CD14-positive monocyte (primary cell): Measurements from ENCODE around the gene BRD3OS. TPM values are rescaled to one million over a fixed set of nuclear protein-coding genes. Genes with fewer than 3 reads are reported as not detected.
A peak's percentile ranks its signal among the peaks of the same experiment; 100 is the strongest.

ENCODE experiments used
- DNase-seq, 3 donors: peaks; one replicate each; pipeline ENCODE4 v3.0.0-alpha.2; 2011 to 2022
- H2AFZ ChIP-seq: 2 replicates; pipeline ENCODE4 v1.6.0; 2012; ENCODE audit warnings: mild to moderate bottlenecking, low read depth, low read length, inconsistent platforms; ENCODE audit not compliant: insufficient read depth, poor library complexity, severe bottlenecking
- H3K27ac ChIP-seq, 2 donors: 1 replicate in 1 of 2; 2 replicates in 1 of 2; pipeline ENCODE4 v1.5.1; 2012 to 2013; ENCODE audit warnings: low read length in 2 of 2, control low read depth in 1 of 2, inconsistent platforms in 1 of 2, low read depth in 1 of 2, mild to moderate bottlenecking in 1 of 2
- H3K27me3 ChIP-seq, 2 donors: one replicate each; pipeline versions ENCODE4 v1.6.0 to v1.6.1; 2011 to 2013; ENCODE audit warnings: low read length in 2 of 2; ENCODE audit not compliant: control insufficient read depth in 2 of 2, insufficient read depth in 2 of 2
- H3K36me3 ChIP-seq, 2 donors: replicated peaks in 1 of 2; 1 replicate in 1 of 2; 2 replicates in 1 of 2; pipeline versions ENCODE4 v1.5.1 to v1.6.1; 2012 to 2013; ENCODE audit warnings: low read length in 2 of 2, control low read depth in 1 of 2, inconsistent platforms in 1 of 2, mild to moderate bottlenecking in 1 of 2; ENCODE audit not compliant: insufficient read depth in 2 of 2, control insufficient read depth in 1 of 2
- H3K4me1 ChIP-seq, 2 donors: 1 replicate in 1 of 2; 2 replicates in 1 of 2; pipeline versions ENCODE4 v1.5.1 to v1.6.1; 2012 to 2013; ENCODE audit warnings: low read length in 2 of 2, control low read depth in 1 of 2, inconsistent platforms in 1 of 2, mild to moderate bottlenecking in 1 of 2, moderate library complexity in 1 of 2; ENCODE audit not compliant: insufficient read depth in 2 of 2, control insufficient read depth in 1 of 2
- H3K4me2 ChIP-seq: replicated peaks from 2 replicates; pipeline ENCODE3; 2012; ENCODE audit warnings: low read length, moderate library complexity, mild to moderate bottlenecking; ENCODE audit not compliant: poor library complexity, severe bottlenecking; ENCODE audit errors: extremely low read depth
- H3K4me3 ChIP-seq, 3 experiments: fragments of 200-600 bp in 1 of 3; sonication (generic) in 1 of 3; replicated peaks in 1 of 3; 1 replicate in 2 of 3; 2 replicates in 1 of 3; pipeline ENCODE4 v1.5.1; 2011 to 2013; ENCODE audit warnings: low read length in 3 of 3, mild to moderate bottlenecking in 3 of 3, control low read depth in 2 of 3, low read depth in 2 of 3, inconsistent platforms in 1 of 3, moderate library complexity in 1 of 3
- H3K79me2 ChIP-seq: 2 replicates; pipeline ENCODE4 v1.6.0; 2012; ENCODE audit warnings: mild to moderate bottlenecking, control low read depth, inconsistent platforms, low read length, moderate library complexity; ENCODE audit not compliant: insufficient read depth
- H3K9ac ChIP-seq: 2 replicates; pipeline ENCODE4 v1.6.0; 2017; ENCODE audit warnings: low read length, mild to moderate bottlenecking; ENCODE audit not compliant: insufficient read depth, poor library complexity, severe bottlenecking
- H3K9me3 ChIP-seq, 2 donors: replicated peaks in 1 of 2; 1 replicate in 1 of 2; 2 replicates in 1 of 2; pipeline versions ENCODE4 v1.5.1 to v1.6.1; 2012 to 2013; ENCODE audit warnings: low read length in 2 of 2, control low read depth in 1 of 2; ENCODE audit not compliant: control insufficient read depth in 1 of 2, insufficient read depth in 1 of 2
- H4K20me1 ChIP-seq: 2 replicates; pipeline ENCODE4 v1.6.0; 2012; ENCODE audit warnings: mild to moderate bottlenecking, low read length, control low read depth, moderate library complexity; ENCODE audit not compliant: insufficient read depth
- H3K27ac Mint-ChIP-seq, 7 donors: one replicate each; pipeline ENCODE4 v1.8.0; 2020; ENCODE audit warnings: mild to moderate bottlenecking in 7 of 7, mixed read lengths in 7 of 7, moderate library complexity in 6 of 7, inconsistent platforms in 2 of 7
- H3K27me3 Mint-ChIP-seq, 3 donors: one replicate each; pipeline ENCODE4 v1.8.0; 2021 to 2022; ENCODE audit warnings: low read depth in 3 of 3, mild to moderate bottlenecking in 3 of 3, mixed read lengths in 3 of 3, moderate library complexity in 3 of 3, inconsistent platforms in 1 of 3
- H3K36me3 Mint-ChIP-seq, 2 donors: one replicate each; pipeline ENCODE4 v1.8.0; 2020; ENCODE audit warnings: mixed read lengths in 2 of 2, inconsistent platforms in 1 of 2, mild to moderate bottlenecking in 1 of 2
- H3K4me1 Mint-ChIP-seq: one replicate; pipeline ENCODE4 v1.8.0; 2020; ENCODE audit warnings: mild to moderate bottlenecking, mixed read lengths
- H3K4me3 Mint-ChIP-seq, 2 donors: one replicate each; pipeline ENCODE4 v1.8.0; 2020; ENCODE audit warnings: mild to moderate bottlenecking in 2 of 2, mixed read lengths in 2 of 2, moderate library complexity in 1 of 2
- H3K9me3 Mint-ChIP-seq, 7 donors: one replicate each; pipeline ENCODE4 v1.8.0; 2020 to 2022; ENCODE audit warnings: mixed read lengths in 7 of 7, mild to moderate bottlenecking in 6 of 7, moderate library complexity in 6 of 7, inconsistent platforms in 2 of 7
- WGBS: methylation state at CpG from one replicate; pipeline ENCODE4 v1.1.5; 2013; ENCODE audit warnings: missing lambda C conversion rate; ENCODE audit not compliant: insufficient coverage; 5-methylcytosine and 5-hydroxymethylcytosine counted together
- intact Hi-C, 2 donors: fragments of 100-400 bp; cut with micrococcal nuclease; formaldehyde crosslinking; loops; one replicate each; pipeline versions ENCODE4 v1.15.0 to v1.15.1; 2023
- polyA plus RNA-seq, 3 donors: library from polyadenylated mRNA; depleted of rRNA in 1 of 3; unstranded in 2 of 3; stranded (reverse) in 1 of 3; fragments of 300-500 nt in 2 of 3; fragments of >200 nt in 1 of 3; fragmentation: Illumina TruSeq in 2 of 3; gene quantifications; 1 replicate in 2 of 3; 2 replicates in 1 of 3; pipeline ENCODE4 v1.2.3, GENCODE V29; 2012 to 2021
- TF ChIP-seq, protein P1 (sequence below): fragments of 200-600 bp; IDR thresholded peaks from one replicate; pipeline ENCODE4 v1.8.0; 2022; ENCODE audit warnings: antibody characterized with exemption, mild to moderate bottlenecking

BRD3OS gene
- polyA plus RNA-seq, 3 donors: 2.9 to 6.8 (median 6.6) TPM

DNA sequence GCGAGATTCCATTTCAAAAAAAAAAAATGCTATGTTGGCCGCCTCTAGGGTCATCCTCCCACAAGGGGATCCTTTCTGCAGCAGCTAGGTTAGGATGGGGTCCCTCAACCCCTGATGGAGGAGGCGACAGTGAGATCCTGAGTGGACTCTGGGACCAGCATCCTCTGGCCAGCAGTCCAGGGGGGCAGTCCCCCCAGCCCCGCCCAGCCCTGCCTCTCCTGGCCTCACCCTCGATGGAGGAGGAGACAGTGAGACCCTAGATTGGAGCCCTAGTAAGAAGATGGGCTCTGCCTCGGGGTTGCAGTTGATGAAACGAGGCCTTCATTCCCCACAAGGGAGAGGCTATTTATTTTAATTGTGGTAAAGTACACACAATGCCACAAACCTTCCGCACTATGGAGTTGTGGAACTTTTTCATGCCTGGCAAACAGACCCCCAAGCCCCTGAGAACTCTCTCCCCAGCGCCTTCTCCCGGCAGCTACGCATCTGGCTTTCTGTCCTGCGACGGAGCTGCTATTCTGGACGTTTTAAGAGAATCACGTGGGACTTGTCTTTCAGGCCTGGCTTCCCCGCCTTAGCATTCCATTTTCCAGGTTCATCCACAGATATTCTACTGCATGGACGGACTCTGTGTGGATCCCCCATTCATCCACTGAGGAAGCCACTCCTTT is 49.0 kb upstream of the BRD3OS start:
- no peak overlapping the region for H3K4me3 ChIP-seq
- H3K27me3 ChIP-seq: no peaks in the 10 kb centered on the region
- Mint-ChIP-seq H3K27ac (no peak overlapping the region), H3K9me3 (no peaks in the 10 kb centered on the region), H3K4me1 (peaks cover 19% of the 10 kb centered on the region), H3K27me3 (peaks cover 2 to 18% (median 9%) of the 10 kb centered on the region in 3 donors), H3K4me3 (no peak overlapping the region), H3K36me3 (peaks cover 0 to 11% of the 10 kb centered on the region in 2 donors)
- no peaks in the 10 kb centered on the region for H3K4me1 ChIP-seq
- DNase-seq: no peak
- no peaks in the 10 kb centered on the region for H3K9me3 ChIP-seq
- H3K27ac ChIP-seq: no peak overlapping the region
- peaks cover 39% of the 10 kb centered on the region for H3K79me2 ChIP-seq
- no peak overlapping the region for H3K4me2 ChIP-seq
- no peaks in the 10 kb centered on the region for H3K36me3 ChIP-seq
- TF ChIP-seq, protein P1, sequence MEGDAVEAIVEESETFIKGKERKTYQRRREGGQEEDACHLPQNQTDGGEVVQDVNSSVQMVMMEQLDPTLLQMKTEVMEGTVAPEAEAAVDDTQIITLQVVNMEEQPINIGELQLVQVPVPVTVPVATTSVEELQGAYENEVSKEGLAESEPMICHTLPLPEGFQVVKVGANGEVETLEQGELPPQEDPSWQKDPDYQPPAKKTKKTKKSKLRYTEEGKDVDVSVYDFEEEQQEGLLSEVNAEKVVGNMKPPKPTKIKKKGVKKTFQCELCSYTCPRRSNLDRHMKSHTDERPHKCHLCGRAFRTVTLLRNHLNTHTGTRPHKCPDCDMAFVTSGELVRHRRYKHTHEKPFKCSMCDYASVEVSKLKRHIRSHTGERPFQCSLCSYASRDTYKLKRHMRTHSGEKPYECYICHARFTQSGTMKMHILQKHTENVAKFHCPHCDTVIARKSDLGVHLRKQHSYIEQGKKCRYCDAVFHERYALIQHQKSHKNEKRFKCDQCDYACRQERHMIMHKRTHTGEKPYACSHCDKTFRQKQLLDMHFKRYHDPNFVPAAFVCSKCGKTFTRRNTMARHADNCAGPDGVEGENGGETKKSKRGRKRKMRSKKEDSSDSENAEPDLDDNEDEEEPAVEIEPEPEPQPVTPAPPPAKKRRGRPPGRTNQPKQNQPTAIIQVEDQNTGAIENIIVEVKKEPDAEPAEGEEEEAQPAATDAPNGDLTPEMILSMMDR: no peak
- H4K20me1 ChIP-seq: peaks cover 100% of the 10 kb centered on the region
- no peak overlapping the region for H3K9ac ChIP-seq
- H2AFZ ChIP-seq: no peak overlapping the region
- 98% methylated on average over 11 of the region's 17 CpGs for WGBS
- intact Hi-C loops: no loop called here

DNA sequence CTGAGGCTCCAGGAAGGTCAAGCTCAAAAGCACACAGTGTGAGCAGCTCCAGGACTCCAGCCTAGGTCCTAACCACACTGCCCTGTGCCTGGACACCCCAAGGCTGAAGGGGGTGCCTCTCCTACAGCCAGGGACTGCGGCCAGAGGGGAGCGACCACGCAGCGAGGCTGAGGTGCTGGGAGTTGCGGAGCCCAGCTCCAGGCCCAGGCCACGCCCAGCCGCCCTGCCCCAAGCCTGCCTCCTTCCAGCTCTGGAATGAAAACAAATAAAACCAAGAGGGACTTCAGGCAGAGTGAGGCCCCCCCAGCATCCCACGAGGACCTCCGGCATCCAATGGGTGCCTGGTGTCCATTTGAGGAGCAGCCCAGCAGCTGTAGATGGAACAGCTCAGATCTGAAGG is 48.4 kb upstream of the BRD3OS start:
- no peaks in the 10 kb centered on the region for H3K4me1 ChIP-seq

More for the DNA sequence above, 48.4 kb upstream of the BRD3OS start:
- Histone ChIP-seq H3K79me2 (peaks cover 38% of the 10 kb centered on the region), H3K4me2 (no peak overlapping the region), H3K9me3 (no peaks in the 10 kb centered on the region), H2AFZ (no peak overlapping the region), H3K9ac (no peak overlapping the region), H3K27ac (no peak overlapping the region), H3K27me3 (no peaks in the 10 kb centered on the region), H4K20me1 (peaks cover 100% of the 10 kb centered on the region), H3K4me3 (no peak overlapping the region), H3K36me3 (no peaks in the 10 kb centered on the region)
- Mint-ChIP-seq H3K4me1 (peaks cover 19% of the 10 kb centered on the region), H3K27me3 (peaks cover 2 to 18% (median 9%) of the 10 kb centered on the region in 3 donors), H3K27ac (peak overlapping the region in 1 of 7 donors; percentile 32), H3K9me3 (no peaks in the 10 kb centered on the region), H3K4me3 (no peak overlapping the region), H3K36me3 (peaks cover 0 to 11% of the 10 kb centered on the region in 2 donors)
- TF ChIP-seq, protein P1: no peak
- intact Hi-C loops: no loop called here
- DNase-seq: no peak
- WGBS: 97% methylated on average over 7 of the region's 9 CpGs
